Rectal smooth muscle tissue (tissue), 1 donor: ENCODE measurements around the gene CCL4.

Experiments
- H3K27ac ChIP-seq: one replicate; pipeline ENCODE4 v1.7.0; 2013; ENCODE audit warnings: low read depth, low read length, inconsistent platforms
- H3K27me3 ChIP-seq: one replicate; pipeline ENCODE4 v1.7.0; 2013; ENCODE audit warnings: low read length; ENCODE audit not compliant: control insufficient read depth, insufficient read depth
- H3K36me3 ChIP-seq: one replicate; pipeline ENCODE4 v1.7.0; 2013; ENCODE audit warnings: low read length; ENCODE audit not compliant: control insufficient read depth, insufficient read depth
- H3K4me1 ChIP-seq: one replicate; pipeline ENCODE4 v1.7.0; 2013; ENCODE audit warnings: low read length; ENCODE audit not compliant: control insufficient read depth, insufficient read depth
- H3K4me3 ChIP-seq: one replicate; pipeline ENCODE4 v1.7.0; 2013; ENCODE audit warnings: low read length
- H3K9ac ChIP-seq: one replicate; pipeline ENCODE4 v1.7.0; 2013; ENCODE audit warnings: low read length

CCL4 gene

DNA sequence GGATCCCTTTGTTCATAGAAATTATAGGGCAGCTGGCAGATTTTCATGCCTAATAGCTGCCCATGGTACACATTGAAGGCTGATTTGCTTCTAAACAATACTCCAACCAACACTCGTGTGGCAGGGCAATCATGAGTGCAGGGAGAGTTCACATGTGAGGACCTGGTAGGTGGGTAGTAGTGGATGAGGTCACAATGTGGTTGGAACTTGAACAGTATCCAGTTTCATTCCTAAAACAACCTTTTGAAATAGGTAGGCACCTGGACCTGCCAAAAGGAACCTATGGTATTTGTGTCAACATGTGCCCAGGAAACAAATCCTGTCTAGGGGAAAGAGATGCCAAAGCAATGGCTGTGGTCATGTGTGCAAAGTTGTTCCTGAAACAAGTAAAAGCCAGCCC, 32.8 kb downstream of the CCL4 start:
- no peak overlapping the region for H3K9ac ChIP-seq
- H3K4me1 ChIP-seq = no peaks in the 10 kb centered on the region
- H3K27ac ChIP-seq = no peak overlapping the region
- H3K36me3 ChIP-seq = no peaks in the 10 kb centered on the region
- H3K27me3 ChIP-seq = no peaks in the 10 kb centered on the region
- no peak overlapping the region for H3K4me3 ChIP-seq

DNA sequence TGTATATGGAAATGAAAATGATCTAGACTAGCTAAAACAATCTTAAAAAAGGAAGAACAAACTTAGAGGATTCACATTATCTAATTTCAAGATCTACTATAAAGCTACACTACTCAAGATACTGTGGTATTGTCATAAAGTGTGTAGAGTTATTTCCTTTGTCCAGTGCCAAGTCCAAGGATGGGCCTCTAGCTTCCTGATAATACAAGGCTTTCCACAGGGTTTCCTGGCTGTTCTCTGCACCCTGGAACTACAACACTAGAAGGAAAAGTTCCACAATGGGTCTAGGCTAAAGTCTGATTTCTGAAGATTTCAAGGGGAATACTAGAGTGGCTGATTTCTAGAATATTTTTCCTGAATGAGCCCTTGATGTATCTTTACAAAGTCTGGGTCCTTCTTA, 38.6 kb downstream of the CCL4 start:
- no peak overlapping the region for H3K27ac ChIP-seq
- no peaks in the 10 kb centered on the region for H3K4me1 ChIP-seq
- H3K9ac ChIP-seq = no peak overlapping the region
- no peaks in the 10 kb centered on the region for H3K36me3 ChIP-seq
- no peak overlapping the region for H3K4me3 ChIP-seq
- no peaks in the 10 kb centered on the region for H3K27me3 ChIP-seq

DNA sequence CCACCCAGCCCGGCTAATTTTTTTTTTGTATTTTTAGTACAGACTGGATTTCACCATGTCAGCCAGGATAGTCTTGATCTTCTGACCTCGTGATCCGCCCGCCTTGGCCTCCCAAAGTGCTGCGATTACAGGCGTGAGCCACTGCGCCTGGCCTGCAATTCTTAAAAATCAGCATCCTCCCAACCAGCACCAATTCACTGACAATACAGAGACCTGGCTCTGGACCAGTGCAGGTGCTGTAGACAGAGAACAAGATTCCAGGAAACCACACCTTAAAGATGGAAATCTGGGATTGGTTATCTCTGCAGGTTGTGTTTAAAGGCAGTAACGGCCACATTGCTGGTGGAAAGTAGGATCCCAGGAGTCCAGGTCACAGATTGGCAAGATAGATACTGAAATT, 39.2 kb downstream of the CCL4 start:
- Histone ChIP-seq H3K4me1 (no peaks in the 10 kb centered on the region), H3K4me3 (no peak overlapping the region), H3K27me3 (no peaks in the 10 kb centered on the region), H3K9ac (no peak overlapping the region), H3K36me3 (no peaks in the 10 kb centered on the region), H3K27ac (no peak overlapping the region)

DNA sequence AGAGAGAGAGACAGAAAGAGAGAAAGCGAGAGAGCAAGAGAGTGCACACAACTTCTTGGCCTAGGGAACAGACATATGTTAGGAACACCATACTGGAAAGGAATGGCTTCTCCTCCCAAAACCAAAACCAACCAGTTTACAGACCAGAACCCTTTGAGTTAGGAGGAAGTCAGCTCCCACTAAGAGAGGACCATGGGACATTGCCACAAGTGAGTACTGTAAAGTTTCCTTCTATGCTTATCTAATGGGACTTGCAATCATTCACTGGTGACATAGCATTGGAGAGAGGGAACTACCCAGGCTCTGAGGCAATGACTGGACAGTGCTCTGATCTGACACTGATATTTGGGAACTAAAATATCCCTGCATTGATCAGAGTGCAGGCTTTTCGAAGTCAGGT, 40.4 kb downstream of the CCL4 start:
- Histone ChIP-seq H3K4me1 (no peaks in the 10 kb centered on the region), H3K9ac (no peak overlapping the region), H3K27ac (no peak overlapping the region), H3K36me3 (no peaks in the 10 kb centered on the region), H3K27me3 (no peaks in the 10 kb centered on the region), H3K4me3 (no peak overlapping the region)

DNA sequence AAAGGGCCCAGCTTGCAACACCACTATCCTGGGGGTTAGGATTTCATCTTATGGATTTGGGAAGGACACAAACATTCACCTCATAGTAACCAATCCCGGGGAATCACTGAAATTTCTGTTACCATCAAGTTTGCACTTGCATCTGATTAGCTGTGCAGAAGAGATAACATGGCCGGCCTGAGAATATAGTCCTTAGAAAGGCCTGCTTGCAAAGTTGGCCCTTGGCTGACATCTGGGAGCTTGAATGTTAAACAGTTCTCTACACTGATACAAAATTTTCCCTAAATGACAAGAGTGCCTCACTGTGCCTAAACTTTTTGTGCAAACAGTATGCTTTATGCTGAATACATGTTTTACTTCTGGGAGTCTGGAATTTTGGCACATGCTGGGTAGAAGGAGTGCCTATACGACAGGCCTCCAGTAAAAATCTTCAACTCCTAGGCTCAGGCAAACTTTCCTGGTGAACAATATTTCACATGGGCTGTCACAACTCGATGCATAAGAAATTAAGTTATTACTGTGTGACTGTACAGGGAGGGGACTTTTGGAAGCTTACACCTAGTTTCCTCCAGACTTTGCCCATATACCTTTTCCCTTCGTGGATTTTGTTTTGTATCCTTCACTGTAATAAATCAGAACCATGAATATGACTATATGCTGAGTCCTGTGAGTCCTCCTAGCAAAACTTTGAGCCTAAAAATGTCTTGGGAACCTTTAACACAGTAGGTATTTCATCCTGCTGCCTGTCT, 41.5 kb downstream of the CCL4 start:
- H3K4me3 ChIP-seq = no peak overlapping the region
- no peak overlapping the region for H3K27ac ChIP-seq

DNA sequence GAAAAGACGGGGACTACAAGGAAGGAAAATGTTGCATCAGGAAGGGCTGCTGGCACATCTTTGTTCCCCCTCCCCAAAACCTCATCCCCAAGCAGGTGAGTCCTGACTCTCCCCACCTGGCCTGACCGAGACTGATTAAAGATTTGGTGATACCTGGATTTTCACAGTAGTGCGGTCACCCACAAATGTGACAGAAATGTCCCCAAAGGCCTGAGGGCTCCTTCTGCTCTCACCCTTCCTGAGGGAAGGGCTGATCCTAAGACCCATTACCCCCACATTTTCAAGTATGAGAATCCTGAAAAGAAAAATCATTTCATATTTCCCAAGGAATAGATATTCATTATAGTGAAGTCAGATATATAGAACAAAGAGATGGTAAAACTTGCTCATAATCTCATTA, 44.0 kb downstream of the CCL4 start:
- Histone ChIP-seq H3K4me3 (no peak overlapping the region), H3K27ac (no peak overlapping the region), H3K27me3 (no peaks in the 10 kb centered on the region), H3K9ac (no peak overlapping the region), H3K4me1 (no peaks in the 10 kb centered on the region), H3K36me3 (no peaks in the 10 kb centered on the region)

More for the DNA sequence above, 41.5 kb downstream of the CCL4 start:
- no peaks in the 10 kb centered on the region for H3K36me3 ChIP-seq
- no peak overlapping the region for H3K9ac ChIP-seq
- no peaks in the 10 kb centered on the region for H3K27me3 ChIP-seq
- H3K4me1 ChIP-seq = no peaks in the 10 kb centered on the region

DNA sequence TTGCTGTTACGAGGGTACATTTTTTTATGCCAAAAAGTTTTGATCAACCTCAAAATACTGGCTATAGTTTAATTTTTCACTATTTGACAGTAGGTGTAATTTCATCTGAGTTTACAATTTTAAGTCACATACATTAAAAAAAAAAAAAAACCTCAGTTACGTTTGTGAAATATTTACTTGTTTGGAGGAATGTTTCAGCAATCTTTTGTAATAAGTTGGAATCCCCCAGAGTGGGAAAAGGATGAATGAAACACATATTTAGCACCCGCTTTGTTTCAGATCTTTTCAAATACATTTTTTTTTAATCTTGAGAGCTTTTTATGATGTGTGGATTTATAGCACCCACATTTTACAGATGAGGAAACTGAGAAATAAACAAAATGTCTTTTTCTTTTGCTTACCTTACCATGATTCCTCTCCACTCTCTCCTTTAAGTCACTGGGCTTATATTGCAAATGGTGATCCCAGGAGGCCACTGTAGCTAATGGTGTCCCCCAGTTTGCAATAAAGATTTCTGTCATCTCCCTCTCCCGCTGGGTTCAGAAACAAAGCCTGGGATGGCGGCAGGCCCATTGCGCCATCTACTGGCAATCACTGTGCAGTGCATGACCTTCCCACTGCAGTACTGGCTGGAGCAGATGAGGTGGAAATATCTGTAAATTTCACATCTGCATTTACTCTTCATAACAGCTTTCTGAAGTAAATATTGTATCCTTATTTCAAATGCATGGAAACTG, 45.1 kb downstream of the CCL4 start:
- Histone ChIP-seq H3K9ac (no peak overlapping the region), H3K36me3 (no peaks in the 10 kb centered on the region), H3K4me3 (no peak overlapping the region), H3K4me1 (no peaks in the 10 kb centered on the region), H3K27me3 (no peaks in the 10 kb centered on the region), H3K27ac (no peak overlapping the region)

DNA sequence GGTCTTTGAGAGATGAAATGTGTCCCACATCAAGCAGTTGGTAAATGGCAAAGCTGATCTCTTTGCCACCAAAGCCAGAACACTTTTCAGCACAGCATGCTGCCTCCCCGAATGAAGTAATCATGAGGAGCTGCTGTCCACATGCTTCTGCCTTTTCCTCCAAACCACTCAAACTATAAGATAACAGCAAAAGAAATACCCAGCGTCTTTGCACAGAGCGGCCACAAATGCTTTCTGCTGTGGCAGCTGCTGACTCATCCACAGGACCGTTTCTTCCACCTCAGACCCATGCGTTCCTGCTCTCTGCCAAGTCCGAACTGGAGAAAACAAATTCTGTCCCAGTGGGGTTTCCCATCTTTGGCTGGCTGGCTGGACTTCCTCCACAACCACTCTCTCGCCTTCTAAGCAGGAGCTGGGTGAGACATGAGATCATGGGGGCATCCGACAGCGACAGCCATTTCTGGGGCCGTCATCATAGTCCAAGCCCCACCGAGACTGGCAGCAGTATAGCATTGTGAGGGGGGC, 45.7 kb downstream of the CCL4 start:
- H3K36me3 ChIP-seq = no peaks in the 10 kb centered on the region
- H3K9ac ChIP-seq = no peak overlapping the region
- no peak overlapping the region for H3K4me3 ChIP-seq
- no peaks in the 10 kb centered on the region for H3K27me3 ChIP-seq
- no peak overlapping the region for H3K27ac ChIP-seq
- no peaks in the 10 kb centered on the region for H3K4me1 ChIP-seq

DNA sequence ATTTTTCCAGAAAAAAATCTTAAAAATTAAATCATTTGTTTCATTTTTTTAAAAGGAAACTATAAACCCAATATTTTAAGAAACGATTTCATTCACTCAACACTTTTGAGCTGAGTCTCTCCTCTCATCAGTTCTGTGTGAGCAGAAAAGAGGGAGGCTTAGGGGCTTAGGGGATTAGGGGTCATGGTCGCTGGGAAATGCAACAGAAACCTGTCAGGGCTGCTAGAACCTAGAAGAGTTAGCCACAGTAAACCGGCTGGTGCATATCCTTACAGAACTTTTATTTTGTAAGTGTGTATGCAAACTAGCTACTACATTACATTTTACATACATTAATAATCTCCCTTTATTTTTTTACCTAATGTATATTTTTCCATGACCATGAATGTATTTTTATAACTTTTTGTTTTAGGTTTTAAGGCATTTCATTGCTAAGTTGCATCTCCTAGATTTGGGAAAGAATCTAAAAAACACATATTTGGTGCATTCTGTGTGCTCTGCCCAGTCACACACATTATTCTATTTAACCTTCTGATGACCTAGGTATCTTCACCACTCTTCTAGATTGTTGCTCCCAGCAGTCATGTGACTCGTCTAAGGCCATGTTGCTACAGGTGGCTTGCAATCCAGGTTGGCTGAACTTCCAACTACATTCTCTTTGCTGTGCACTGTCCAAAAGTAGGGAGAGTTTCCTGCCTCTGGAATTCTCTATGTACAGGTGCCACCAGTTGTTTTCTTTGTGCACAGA, 48.4 kb downstream of the CCL4 start:
- Histone ChIP-seq H3K4me1 (no peaks in the 10 kb centered on the region), H3K9ac (no peak overlapping the region), H3K27ac (no peak overlapping the region), H3K36me3 (no peaks in the 10 kb centered on the region), H3K27me3 (no peaks in the 10 kb centered on the region), H3K4me3 (no peak overlapping the region)

DNA sequence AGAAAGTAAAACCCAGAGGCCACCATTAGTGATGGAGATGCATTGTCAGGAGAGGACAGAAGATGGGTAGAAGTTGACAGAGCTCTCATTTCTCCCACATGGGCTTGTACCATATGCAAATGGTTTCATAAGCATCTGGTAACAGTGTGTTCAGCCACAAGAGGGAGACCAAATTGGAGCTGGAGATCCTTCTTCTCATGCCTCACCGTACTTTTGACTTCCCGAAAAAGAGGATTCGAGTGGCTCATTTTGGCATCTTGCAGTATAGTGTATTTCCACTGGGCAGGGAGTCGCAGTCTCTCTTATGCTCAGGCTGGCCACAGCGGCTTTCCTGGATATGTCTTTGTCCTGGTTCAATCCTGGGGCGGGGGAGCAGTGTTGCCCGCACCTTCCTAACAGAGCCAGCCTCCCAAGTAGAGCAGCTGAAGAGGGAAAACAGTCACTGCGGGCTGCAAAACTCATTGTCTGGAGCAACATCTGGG, 49.1 kb downstream of the CCL4 start:
- Histone ChIP-seq H3K27ac (no peak overlapping the region), H3K36me3 (no peaks in the 10 kb centered on the region), H3K27me3 (no peaks in the 10 kb centered on the region), H3K4me1 (no peaks in the 10 kb centered on the region), H3K4me3 (no peak overlapping the region), H3K9ac (no peak overlapping the region)

DNA sequence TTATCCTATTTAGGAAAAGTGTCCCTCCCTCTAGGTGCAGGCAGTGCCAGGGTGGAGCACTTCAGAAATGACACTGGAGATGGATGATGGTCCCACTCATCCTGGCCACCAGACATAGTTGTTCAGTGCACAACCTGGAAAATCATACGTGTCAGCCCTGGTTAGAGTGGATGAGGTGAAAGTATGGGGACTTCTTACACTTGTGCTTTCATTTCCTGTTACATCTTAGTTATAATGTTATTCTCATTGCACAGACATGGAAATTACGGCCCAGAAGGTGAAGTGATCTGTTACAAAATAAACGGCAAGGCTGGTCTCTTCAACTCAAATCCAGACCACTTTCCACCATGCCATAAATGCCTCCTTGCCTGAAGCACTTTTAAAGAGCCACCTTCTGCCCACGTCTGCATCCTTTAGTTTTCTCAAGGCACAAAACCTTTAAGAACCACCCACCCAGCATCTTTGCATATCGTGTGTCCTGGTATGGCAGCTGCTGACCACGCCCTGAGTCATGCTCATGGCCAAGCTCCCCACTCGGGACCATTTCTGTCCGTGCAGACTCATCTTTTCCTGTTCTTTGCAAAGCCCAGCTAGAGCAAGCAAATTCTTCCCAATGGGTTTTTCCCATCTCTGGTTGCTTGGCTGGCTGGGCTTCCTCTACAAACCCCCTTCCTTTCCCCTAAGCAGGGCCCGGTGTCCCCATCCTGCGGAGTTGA, 50.4 kb downstream of the CCL4 start:
- no peak overlapping the region for H3K4me3 ChIP-seq
- H3K27me3 ChIP-seq = no peaks in the 10 kb centered on the region
- no peaks in the 10 kb centered on the region for H3K4me1 ChIP-seq
- H3K9ac ChIP-seq = no peak overlapping the region
- H3K27ac ChIP-seq = no peak overlapping the region
- no peaks in the 10 kb centered on the region for H3K36me3 ChIP-seq
